Esophagus muscularis mucosa (tissue), 4 donors: ENCODE measurements around the gene SYT9. TPM values are rescaled to one million over a fixed set of nuclear protein-coding genes. Genes with fewer than 3 reads are reported as not detected.

Experiments
- DNase-seq: peaks from one replicate; pipeline ENCODE4 v3.0.0-alpha.2; 2017; ENCODE audit errors: extremely low spot score
- H3K27ac ChIP-seq, 4 donors: fragments of 200-600 bp; sonication (generic); replicated peaks in 1 of 4; 1 replicate in 3 of 4; 2 replicates in 1 of 4; pipeline ENCODE4 v1.5.1; 2016 to 2019; ENCODE audit warnings: mild to moderate bottlenecking in 1 of 4
- H3K27me3 ChIP-seq, 4 donors: fragments of 200-600 bp; sonication (generic); one replicate each; pipeline versions ENCODE4 v1.5.1 to v1.6.0; 2016 to 2019
- H3K36me3 ChIP-seq, 4 donors: fragments of 200-600 bp; sonication (generic); one replicate each; pipeline ENCODE4 v1.5.1; 2016 to 2019
- H3K4me1 ChIP-seq, 4 donors: fragments of 200-600 bp; sonication (generic); one replicate each; pipeline ENCODE4 v1.5.1; 2016 to 2019
- H3K4me3 ChIP-seq, 4 donors: fragments of 200-600 bp; sonication (generic); 1 replicate in 2 of 4; 2 replicates in 2 of 4; pipeline ENCODE4 v1.5.1; 2016 to 2019; ENCODE audit warnings: mild to moderate bottlenecking in 4 of 4, moderate library complexity in 1 of 4
- H3K9me3 ChIP-seq, 4 donors: fragments of 200-600 bp; sonication (generic); 1 replicate in 3 of 4; 2 replicates in 1 of 4; pipeline ENCODE4 v1.5.1; 2016 to 2019
- CTCF ChIP-seq, 3 experiments: fragments of 200-600 bp in 2 of 3; fragments of 450-650 bp in 1 of 3; sonication (generic) in 2 of 3; IDR thresholded peaks; one replicate each; pipeline ENCODE4 v1.5.1; 2017 to 2019; ENCODE audit warnings: antibody characterized with exemption in 3 of 3, mild to moderate bottlenecking in 2 of 3, moderate library complexity in 1 of 3
- EP300 ChIP-seq: sonication (generic); formaldehyde crosslinking; IDR thresholded peaks from one replicate; pipeline ENCODE4 v1.6.1; 2017; ENCODE audit warnings: antibody characterized with exemption
- POLR2A ChIP-seq: fragments of 450-650 bp; IDR thresholded peaks from one replicate; pipeline ENCODE4 v1.6.1; 2017; ENCODE audit warnings: antibody characterized with exemption, moderate library complexity, mild to moderate bottlenecking, low read depth
- POLR2AphosphoS5 ChIP-seq, 2 donors: sonication (generic); formaldehyde crosslinking; IDR thresholded peaks; one replicate each; pipeline ENCODE4 v1.6.1; 2017; ENCODE audit warnings: antibody characterized with exemption in 2 of 2
- WGBS: methylation state at CpG from one replicate; pipeline ENCODE4 v1.1.5; 2018; 5-methylcytosine and 5-hydroxymethylcytosine counted together
- intact Hi-C: fragments of 100-400 bp; cut with DNase I; formaldehyde crosslinking; loops from one replicate; pipeline ENCODE4 v1.15.1; 2023
- total RNA-seq, 4 donors: library from RNA; depleted of rRNA; stranded (reverse); fragments of >200 nt; gene quantifications; one replicate each; pipeline versions ENCODE4 v1.1.0 to v1.2.1, GENCODE V29; 2016

SYT9 gene
- total RNA-seq, 4 donors from 2014 or later, result 0.13 to 0.33 (median 0.29) TPM; not detected in 1

GRCh38 chr11:7381937-7382336, 130.2 kb downstream of the SYT9 start:
- no peak for DNase-seq
- intact Hi-C loops, result no loop called here

GRCh38 chr11:7383406-7383805, 131.7 kb downstream of the SYT9 start:
- H3K36me3 ChIP-seq, result no peaks in the 10 kb centered on the region
- WGBS, result 70% methylated on average over 4 of the region's 4 CpGs
- TF ChIP-seq CTCF (IDR thresholded peaks at IDR 0.05), result no peak
- TF ChIP-seq POLR2AphosphoS5 (IDR thresholded peaks at IDR 0.05), result no peak
- intact Hi-C loops, result no loop called here
- H3K4me1 ChIP-seq, result no peaks in the 10 kb centered on the region
- no peak overlapping the region for H3K27ac ChIP-seq
- no peaks in the 10 kb centered on the region for H3K27me3 ChIP-seq
- H3K9me3 ChIP-seq, result no peaks in the 10 kb centered on the region
- no peak for DNase-seq
- no peak overlapping the region for H3K4me3 ChIP-seq

More at GRCh38 chr11:7381937-7382336, 130.2 kb downstream of the SYT9 start:
- Histone ChIP-seq H3K9me3 (no peaks in the 10 kb centered on the region), H3K27me3 (no peaks in the 10 kb centered on the region), H3K4me1 (no peaks in the 10 kb centered on the region), H3K27ac (no peak overlapping the region), H3K36me3 (no peaks in the 10 kb centered on the region), H3K4me3 (no peak overlapping the region)
- WGBS, result 63% methylated on average over 2 of the region's 2 CpGs
- no peak for TF ChIP-seq EP300
- TF ChIP-seq POLR2A, result no peak
- no peak for TF ChIP-seq POLR2AphosphoS5 (IDR thresholded peaks at IDR 0.05)
- no peak for TF ChIP-seq CTCF (IDR thresholded peaks at IDR 0.05)

GRCh38 chr11:7384691-7385090, 133.0 kb downstream of the SYT9 start:
- Histone ChIP-seq H3K27ac (no peak overlapping the region), H3K36me3 (no peaks in the 10 kb centered on the region), H3K9me3 (no peaks in the 10 kb centered on the region), H3K27me3 (no peaks in the 10 kb centered on the region), H3K4me1 (no peaks in the 10 kb centered on the region), H3K4me3 (no peak overlapping the region)
- intact Hi-C loops, result no loop called here
- TF ChIP-seq CTCF (IDR thresholded peaks at IDR 0.05), result no peak
- no peak for DNase-seq

GRCh38 chr11:7385532-7385931, 133.8 kb downstream of the SYT9 start:
- Histone ChIP-seq H3K9me3 (peaks cover 0 to 3% (median 0%) of the 10 kb centered on the region in 4 donors), H3K36me3 (no peaks in the 10 kb centered on the region), H3K27me3 (no peaks in the 10 kb centered on the region), H3K27ac (no peak overlapping the region), H3K4me1 (no peaks in the 10 kb centered on the region), H3K4me3 (no peak overlapping the region)
- no peak for DNase-seq
- TF ChIP-seq POLR2A, result no peak
- TF ChIP-seq EP300, result no peak
- TF ChIP-seq CTCF (IDR thresholded peaks at IDR 0.05), result no peak
- TF ChIP-seq POLR2AphosphoS5 (IDR thresholded peaks at IDR 0.05), result no peak
- WGBS, result 73% methylated on average over 1 of the region's 1 CpG
- intact Hi-C loops, result no loop called here
